Fibroblast of skin of right biceps (primary cell): ENCODE measurements around the gene PRCC.
A peak's percentile ranks its signal among the peaks of the same experiment; 100 is the strongest.

Experiments used
- DNase-seq: peaks from one replicate; pipeline ENCODE4 v3.0.0-alpha.2; 2013

The PRCC gene

DNA sequence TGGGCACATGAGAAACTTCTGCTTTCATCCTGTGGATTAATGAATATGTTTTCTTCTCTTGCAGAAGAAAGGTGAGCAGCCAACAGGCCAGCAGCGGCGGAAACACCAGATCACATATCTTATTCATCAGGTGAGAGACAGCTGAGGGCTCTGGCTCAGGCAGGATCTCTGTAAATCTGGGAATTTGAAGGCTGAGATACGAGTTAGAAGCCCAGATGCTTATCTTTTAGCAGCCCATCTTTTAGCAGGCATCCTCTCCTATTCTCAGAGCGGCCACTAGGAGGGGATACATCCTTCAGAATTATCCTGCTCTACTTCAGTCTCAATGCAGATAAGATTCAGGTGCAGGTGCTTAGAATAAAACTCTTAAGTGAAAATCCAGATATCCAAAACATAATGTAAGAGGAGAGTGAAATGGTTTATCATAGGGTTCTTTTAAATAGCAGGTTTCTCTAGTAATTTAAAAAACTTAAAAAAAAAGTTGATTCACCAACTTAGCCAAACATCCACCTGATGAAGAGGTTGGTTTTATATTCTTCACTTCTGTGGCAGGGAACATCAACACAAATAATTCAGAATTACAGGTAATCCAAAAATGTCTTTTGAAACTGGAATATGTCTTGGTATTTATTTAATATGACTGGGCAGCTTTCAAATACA, 30.0 kb downstream of the PRCC start:
- DNase-seq, result peak; percentile 63

DNA sequence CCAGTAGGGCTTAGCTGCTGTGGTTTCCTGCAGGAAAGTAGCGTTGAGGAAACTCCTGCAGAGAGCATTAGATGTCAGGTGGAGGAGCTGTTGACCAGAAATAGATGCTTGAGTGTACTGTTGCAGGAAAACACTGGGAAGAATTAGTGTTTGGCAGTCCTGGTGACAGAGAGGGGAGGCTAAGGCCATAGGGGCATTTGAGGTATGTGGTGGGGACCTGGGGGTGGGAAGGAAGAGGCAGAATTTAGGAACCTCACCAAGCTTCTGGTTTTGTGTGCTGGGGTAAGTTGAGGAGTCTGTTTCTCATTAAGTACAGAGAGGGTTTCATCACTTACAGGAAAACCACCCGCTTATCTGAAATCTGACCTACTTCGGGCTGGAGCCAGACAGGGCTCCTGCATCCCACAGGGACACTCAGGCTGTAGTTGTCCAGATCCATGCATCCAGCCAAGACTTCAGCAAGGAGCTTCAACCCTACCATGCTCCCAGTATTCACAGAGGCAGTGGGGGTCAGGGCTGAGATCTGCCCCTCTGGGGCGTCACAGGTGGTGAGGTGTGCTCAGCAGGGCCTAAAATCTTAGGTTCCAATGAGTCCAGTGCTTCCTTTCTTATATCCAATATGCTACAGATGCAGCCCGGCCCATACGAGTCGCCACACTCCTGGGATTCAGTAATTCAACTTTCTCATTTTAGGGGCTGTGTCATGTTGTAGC, 34.2 kb downstream of the PRCC start:
- DNase-seq, result peak; percentile 96

DNA sequence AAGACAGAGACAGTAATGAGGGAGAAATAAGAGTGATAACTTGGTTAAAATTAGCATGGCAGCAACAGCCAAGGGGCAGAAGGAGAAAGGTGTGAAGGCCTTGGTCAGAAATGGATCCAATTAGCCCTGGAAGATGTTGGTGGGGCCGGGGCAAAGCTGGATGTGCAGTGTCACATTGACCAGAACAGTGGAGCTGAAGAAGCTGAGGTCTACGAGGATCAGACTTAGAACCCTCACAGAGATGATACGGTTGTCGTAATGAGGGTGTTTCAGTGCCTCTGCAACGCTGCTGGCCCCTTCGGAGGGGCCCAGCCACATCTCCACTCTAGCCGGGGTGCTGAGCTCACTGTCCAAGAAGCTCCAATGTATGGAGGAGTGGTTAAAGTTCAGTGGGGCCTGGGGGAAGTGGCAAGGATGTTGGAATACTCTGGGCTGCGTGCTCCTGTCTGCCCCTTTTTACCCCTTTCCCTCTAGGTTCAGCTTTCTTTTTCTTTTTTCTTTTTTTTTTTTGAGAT, 35.1 kb downstream of the PRCC start:
- no peak for DNase-seq

DNA sequence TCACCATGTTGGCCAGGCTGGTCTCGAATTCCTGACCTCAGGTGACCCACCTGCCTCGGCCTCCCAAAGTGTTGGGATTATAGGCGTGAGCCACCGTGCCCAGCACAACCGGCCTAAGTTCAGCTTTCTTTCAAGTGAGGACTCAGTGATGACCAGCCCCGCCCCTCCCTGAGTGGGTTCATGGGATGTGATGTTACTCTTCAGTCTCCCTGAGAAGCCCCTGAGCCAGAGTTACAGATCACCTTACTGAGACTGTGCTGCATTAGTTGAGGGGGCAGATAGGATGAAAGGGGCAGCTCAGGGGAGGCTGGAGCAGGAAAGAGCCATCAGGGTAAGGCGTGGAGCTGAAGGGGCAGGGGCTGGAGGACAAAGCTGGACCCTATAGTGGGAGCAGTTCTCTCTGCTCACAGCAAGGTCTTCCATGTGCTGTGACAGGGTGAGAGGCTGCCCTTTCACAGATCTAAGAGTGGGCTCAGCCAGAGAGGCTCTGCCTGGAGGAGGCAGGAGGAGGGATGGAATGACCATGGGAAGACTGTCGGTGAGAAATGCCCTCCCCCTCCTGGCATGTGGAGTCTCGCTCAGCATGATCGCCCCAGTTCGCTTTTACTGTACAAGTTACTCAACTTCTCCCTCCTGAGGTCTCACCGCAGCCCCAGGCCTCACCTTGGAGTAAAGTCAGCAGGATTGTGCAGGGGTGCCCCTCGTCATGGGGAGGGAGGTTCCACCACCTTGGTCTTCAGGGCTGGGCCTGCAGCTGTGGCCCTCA, 35.9 kb downstream of the PRCC start:
- DNase-seq, result no peak

DNA sequence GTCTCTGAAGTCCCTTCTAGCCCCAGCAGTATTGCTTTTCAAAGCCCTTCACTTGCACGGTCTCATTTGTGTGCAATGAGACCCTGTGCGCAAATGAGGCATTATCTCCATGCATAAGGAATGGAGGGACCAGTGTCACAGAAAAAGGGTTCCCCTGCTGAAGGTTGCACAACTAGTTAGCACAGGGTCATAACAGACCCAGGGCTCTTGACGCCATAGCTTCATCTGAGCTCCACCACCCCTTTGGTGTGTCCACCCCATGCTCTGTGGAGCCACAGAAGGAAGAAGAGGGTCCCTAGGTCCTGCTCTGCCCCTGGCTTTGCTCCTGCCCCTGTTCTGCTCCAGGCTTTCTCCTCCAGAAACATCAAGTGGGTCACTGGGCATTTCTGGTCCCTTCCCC, 36.7 kb downstream of the PRCC start:
- no peak for DNase-seq

DNA sequence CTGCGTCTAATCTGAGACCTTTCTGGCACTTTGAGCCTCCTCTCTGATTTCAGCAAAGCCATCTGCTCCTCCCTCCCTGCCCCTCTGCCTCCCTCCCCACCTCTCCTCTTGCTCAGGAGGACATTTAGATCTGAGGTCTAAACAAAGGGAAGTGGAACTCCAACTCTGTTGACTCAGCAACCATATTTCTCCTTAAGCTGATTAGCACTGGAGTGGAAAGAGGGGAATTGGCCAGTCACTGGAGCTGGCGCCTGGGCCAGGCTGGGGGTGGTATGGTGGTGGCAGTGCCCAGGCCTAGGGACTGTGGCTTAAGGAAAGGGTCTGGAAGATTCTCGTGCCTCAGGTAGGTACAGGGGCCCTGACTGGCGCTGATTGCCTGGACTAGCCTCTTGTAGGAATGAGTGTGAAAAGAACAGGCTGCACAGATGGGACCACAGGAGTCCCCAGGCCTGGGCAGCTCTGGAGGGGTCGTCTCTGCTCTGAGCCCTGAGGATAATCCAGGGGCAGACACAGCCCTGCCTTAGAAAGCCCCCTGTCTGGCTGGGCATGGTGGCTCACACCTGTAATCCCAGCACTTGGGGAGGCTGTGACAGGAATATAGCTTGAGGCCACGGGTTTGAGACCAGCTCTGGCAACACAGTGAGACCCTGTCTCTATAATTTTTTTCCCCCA, 37.4 kb downstream of the PRCC start:
- peak; percentile 41 for DNase-seq

DNA sequence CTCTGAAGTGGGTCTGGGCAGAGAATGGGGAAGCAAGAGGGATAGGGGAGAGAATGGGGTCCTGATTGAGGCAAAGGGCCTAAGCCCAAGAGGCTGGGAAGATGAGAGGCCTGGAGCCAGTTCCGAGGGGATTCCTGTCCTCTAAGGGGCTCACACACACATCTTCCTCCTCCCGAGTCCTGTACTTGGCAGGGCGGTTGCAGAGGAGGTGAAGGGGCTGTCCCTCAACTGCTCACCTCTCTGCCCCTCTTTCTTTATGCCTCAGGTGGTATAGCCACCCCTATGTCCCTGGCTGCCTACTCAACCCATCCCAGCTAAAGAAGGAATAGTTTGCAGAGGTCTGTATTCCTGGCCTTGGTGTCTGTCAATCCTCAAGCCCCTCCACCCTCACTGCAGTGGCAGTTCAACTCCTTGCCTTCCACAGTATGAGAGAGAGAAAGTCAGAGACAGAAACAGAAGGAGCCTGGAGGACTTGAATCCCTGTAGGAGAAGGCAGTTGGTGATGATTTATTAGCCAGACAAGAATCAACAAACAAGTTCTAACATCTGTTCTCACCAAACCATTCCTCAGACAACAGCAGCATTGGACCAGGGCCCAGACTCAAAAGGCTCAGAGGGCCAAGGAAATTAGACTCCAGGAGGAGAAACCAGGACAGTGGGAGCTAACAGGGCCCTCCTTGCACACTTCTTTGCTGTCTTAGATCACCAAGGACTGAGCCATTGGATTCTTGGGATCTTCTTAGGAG, 38.6 kb downstream of the PRCC start:
- peak; percentile 80 for DNase-seq

DNA sequence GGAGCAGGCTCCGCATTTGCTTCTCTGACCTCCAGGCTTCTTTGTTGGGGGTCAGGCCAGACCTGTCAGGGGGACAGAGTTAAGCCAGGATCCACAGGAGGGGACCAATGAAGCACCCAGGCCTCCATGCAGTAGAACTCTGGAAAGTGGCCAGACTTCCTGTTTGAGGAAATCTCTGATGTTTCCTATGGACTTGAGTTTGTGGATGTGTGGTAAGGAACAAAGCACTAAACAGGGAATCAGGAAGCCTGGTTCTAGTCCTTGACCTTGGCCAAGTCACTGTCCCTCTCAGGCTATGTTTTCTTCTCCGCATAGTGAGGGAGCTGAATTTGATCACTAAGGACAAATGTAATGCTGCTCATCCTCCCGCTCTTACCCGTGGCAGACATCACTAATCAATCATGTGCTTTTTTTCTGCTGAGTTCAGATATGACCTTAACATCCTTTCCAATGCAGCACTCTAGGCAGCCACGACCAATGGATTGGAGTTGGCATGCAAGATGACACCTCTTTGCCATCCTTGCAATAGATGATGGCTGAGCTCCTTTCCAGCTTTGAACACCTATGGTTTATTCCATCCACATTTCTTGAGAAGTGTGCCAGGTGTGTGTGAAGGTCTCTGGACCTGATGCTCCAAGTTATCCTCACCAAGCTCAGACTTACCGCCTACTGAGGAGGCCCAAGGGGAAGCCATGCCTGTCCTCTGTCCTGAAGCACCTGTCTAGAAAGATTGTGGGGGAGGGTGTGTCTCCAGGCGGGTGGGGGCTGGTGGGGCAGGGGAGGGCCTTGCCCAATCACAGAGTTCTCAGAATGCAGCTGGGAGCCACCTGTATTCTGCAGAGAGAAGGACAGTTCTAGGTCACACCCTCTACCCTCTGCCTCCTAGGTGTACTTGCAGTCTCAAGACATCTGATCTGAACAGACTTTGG, 39.4 kb downstream of the PRCC start:
- no peak for DNase-seq

DNA sequence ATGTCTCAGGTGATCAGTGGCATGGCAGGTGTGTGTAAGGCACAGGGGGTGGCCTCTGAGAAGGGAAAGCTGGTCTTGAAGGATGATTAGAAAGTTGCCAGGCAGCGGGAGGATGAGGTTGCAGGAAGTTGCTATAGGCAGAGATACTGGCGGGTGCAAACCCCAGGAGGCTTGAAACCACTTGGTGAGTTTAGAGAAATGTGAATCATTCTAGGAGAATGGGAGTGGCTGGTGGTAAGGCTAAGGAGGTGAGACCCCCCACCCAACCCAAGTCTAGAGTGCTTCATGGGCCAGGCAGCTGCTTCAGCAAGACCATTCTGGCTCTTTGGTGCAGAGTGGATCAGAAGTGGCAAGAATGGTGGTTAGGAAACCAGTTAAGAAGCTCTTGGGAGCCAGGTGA, 40.3 kb downstream of the PRCC start:
- DNase-seq, result no peak

DNA sequence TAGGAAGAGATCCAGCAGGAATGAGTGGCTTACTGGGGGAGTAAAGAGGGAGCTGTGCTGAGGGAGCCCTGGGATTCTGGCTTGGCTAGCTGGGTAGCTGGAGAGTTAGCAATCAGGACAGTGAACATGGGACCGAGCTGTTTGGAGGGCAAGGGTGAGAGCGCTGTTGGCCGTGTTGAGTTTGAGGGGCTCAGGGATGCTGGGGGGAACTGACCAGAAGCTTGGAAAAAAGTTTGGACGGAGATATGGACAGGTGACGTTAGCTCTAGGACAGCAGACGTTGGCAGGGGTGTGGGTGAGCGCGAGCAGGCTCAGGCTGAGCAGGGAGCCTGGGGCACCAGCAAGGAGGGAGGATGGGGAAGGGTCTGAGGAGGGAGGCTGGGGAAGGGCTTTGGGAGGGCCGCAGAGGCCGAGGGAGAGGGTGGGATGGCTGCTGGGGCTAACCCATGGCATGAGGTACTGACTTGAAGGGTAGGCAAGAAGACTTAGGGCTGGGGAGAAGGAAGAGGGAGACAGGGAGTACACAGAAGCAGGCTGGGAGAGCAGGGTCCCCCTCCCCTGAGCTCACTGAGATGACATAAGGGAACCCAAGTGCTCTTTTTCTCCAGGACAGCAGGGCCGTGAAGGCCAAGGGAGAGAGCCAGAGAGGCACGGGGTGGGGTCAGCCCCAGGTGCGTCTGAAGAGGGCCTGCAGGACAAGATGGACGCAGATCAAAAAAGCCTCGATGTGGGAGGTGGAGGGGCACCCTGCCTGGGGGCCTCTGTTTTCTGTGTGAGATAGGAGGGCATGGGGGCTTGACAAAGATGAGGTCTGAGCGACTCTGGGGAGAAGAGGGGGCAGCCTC, 41.1 kb downstream of the PRCC start:
- DNase-seq, result no peak

DNA sequence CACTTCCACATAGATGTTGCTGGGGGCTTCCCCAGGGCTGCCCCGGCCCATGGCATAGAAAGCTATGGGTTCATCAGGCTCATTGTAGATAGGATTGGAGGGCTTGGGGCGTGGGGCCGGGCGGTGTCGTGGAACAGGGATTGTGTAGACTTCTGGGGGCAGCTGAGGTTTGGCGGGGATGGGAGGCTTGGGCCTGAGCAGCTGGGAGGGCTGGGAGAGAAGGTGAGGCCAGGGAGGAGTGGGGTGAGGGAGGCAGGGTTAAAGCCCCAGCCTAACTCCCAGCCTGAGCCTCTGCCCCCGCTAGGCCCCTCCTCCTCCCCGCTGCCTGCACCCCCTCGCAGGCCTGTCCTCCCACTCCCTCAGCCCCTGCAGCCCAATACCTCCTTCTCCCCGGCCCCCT, 41.9 kb downstream of the PRCC start:
- no peak for DNase-seq

DNA sequence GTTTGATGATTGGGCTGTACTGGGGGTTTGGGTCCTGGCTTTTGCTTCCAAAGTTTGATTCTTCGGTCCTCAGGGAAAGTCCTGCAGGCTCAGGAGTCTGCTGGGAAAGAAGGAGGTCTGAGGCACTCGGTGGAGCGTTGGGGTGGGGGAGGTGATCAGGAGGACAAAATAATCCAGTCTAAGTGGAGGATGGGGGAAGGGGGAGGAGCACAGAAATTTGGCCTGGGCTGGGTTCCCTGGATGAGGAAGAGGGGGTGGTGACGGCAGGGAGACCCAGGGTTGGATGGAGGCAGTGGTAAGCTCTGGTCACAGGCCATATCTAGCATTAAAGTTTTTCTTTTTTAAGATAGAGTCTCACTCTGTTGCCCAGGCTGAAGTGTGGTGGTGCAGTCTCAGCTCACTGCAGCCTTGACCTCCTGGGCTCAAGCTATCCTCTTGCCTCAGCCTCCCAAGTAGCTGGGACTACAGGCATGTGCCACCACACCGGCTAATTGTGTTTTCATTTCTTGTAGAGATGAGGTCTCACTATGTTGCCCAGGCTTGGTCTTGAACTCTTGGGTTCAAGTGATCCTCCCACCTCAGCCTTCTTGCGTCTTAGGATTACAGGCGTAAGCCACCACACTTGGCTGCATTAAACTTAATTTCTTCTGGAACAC, 42.5 kb downstream of the PRCC start:
- DNase-seq, result no peak

DNA sequence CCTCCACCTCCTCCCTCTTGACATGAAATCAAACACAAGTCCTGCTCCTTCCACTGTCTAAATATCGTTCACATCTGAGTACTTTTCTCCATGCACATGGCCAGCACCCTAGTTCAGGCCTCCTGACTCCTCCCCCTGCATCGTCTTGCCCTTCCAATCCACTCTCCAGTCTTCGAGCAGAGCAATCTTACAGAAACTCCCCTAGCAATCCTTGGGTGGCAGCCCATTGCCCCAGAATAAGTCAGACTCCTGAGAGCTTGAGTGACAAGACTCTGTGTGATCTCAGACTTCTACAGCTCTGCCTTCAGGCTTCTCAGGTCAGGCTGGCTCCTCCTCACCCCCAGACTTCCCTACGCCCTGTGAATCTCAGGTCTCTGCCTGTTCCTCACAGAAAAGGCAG, 43.8 kb downstream of the PRCC start:
- DNase-seq, result no peak

DNA sequence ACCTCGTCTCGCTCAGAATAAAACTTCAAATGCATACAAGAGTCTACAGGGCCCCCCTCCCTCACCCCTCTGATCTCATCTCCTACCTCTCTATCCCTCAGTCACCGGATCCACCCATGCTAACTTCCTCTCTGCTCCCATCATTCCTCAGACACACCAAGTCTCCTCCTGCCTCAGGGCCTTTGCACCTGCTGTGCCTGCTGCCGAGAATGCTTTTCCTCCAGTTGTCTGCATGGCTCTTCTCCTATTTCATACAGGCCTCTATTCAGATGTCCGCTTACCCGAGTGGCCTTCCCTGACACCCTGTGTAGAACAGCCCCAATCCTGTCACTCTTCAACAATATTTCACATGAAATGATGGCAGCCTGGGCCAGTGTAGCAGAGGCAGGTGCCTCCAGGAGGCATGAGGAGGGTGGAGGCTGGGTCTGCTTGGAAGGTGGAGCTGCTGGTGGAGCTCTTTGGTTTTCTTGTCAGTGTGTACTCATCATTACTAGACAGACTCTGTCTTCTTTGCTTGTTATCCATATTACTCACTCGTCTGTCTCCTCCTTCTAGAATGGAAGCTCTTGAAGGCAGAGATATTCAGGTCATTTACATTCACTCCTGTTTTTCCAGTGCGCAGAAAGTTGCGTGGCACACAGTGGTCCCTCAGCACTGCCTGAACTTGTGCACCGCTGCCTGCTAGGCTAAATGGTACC, 45.1 kb downstream of the PRCC start:
- no peak for DNase-seq

DNA sequence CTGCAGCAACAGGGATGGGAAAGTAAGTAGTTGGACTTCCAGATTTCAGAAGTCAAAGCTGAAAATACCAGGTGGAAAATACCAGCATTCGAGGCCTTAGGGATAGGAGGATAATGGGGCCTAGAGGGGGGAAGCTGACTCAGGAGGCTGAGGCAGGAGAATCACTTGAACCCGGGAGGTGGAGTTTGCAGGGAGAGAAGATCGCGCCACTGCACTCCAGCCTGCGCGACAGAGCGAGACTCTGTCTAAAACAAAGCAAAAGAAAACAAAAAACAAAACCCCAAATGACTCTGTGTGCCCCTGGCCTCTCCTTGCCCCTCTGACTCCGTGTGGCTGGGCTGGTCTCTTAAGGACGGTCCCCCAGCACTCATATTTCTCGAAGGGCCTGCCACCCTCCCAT, 46.0 kb downstream of the PRCC start:
- no peak for DNase-seq

DNA sequence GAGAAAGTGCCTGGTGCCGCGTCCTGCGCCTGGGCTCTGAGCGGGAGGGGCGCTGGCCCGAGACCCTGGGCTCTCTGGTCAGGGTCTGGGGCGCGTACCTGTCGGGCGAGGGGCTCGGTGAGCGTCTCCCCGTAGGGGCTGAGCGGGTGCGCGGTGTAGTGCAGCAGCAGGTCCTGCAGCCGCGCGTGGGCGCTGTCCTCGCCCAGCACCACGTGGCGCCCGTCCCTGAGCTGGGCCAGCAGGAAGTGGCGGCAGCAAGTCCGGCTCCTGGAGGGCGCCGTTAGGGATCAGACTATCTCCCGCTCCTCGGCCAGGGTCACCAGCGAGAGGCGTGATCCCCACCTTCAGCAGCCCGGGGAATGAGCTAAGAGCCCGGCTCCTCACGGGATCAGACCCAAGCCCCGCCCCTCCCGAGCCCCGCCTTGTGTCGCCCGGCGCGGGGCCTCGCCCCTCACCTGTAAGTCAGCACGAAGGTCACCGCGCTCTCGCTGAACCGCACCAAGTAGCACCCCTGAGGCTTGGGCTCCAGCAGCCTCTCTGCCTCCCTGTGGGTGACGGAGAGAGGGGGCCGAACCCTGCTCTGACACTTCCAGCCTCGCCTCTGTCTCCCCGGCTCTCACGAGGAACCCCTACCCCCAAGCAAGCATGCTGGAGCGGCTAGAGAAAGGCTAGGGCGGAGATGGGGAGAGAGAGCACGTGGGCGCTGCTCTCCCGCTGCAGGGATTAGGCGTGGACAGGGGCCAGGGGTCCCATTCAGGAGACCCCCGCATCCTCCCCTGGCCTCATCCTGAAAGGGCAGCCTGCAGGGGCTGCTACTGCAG, 46.6 kb downstream of the PRCC start:
- DNase-seq, result peak; percentile 52

DNA sequence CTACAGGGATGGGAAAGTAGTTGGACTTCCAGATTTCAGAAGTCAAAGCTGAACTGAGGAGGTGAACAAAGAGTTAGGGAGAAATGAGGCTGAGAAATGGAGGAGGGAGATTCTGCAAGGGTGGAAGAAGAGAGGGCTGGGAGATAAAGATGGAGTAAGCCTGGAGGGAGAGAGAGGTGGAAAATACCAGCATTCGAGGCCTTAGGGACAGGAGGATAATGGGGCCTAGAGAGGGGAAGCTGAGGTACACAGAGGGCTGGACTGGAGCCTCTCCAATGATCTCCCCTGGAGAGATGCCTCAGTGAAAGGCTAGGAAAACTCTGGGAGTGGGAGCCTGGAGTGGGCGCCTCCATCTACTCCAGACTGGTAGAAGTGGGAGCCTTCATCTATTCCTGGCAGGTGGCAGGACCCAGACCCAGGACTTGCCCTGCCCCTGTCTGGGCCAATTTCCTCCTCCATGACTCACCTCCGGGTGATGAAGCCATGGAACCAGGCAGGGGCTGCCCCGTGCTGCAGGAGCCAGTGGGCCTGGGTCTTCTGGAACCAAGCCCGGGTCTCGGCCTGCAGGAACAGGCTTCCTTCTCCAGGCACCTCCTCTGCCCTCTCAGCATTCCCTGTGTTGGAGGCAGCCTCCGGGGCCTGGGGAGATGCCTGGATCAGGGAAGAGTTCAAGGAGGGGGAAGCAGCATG, 47.4 kb downstream of the PRCC start:
- DNase-seq, result no peak
